ENCODE measurements around the gene CCNL1. TPM values are rescaled to one million over a fixed set of nuclear protein-coding genes. Genes with fewer than 3 reads are reported as not detected.
"Not testable (repeated sequence)": the region's sequence is repeated elsewhere in the genome, so short reads cannot be mapped to it uniquely, and the experiment has no call there.

CCNL1 gene
- total and polyA plus RNA-seq, 9 donors: 68.6 to 95.8 (median 75.2) TPM

DNA sequence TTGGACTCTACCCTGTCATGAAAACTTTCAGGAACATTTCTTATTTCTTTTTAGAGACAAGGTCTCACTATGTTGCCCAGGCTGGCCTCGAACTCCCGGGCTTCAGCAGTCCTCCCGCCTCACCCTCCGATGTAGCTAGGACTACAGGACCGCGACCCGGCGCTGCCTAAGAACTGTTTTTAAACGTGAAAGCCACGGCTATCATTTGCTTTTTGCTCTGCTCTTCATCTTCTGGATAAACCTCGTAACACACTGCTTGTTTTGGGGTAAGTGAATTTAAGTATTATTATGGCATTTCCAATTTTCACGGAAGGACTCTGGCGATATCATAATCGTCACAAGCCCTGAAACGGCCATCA lies 14.3 kb upstream of the CCNL1 start:
- Histone ChIP-seq H3K27me3 (ENCODE audit: control insufficient read depth, insufficient read depth, low read length) (no peaks in the 10 kb centered on the region), H3K9me3 (replicated peaks; ENCODE audit: control insufficient read depth, low read depth, low read length) (peaks cover 2% of the 10 kb centered on the region), H3K27ac (ENCODE audit: low read length) (peak overlapping the region; percentile 98), H3K4me3 (ENCODE audit: low read length) (peak overlapping the region; percentile 50), H3K4me1 (ENCODE audit: control insufficient read depth, insufficient read depth, low read length) (peaks cover 12% of the 10 kb centered on the region), H3K36me3 (ENCODE audit: control insufficient read depth, insufficient read depth, low read length) (no peaks in the 10 kb centered on the region)
- 0% methylated on average over 12 of the region's 15 CpGs for WGBS (ENCODE audit: insufficient coverage)
- DNase-seq: no peak

DNA sequence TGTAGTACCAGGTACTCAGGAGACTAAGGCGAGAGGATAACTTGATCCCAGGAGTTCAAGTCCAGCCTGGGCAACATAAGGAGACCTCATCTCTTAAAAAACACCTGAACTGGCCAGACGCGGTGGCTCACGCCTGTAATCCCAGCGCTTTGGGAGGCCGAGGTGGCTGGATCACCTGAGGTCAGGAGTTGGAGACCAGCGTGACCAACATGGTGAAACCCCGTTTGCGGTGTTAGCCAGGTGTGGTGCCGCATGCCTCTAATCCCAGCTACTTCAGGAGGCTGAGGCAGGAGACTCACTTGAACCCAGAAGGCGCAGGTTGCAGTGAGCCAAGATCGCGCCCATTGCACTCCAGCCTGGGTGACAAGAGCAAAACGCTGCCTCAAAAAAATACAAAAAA lies 13.4 kb upstream of the CCNL1 start:
- not testable (repeated sequence) for DNase-seq; H3K27me3 ChIP-seq (ENCODE audit: control insufficient read depth, insufficient read depth, low read length); H3K9me3 ChIP-seq (replicated peaks; ENCODE audit: control insufficient read depth, low read depth, low read length); H3K4me3 ChIP-seq (ENCODE audit: low read length); H3K36me3 ChIP-seq (ENCODE audit: control insufficient read depth, insufficient read depth, low read length)
- H3K4me1 ChIP-seq (ENCODE audit: control insufficient read depth, insufficient read depth, low read length): peaks cover 12% of the 10 kb centered on the region
- peak overlapping the region; percentile 98 for H3K27ac ChIP-seq (ENCODE audit: low read length)
- WGBS (ENCODE audit: insufficient coverage): 88% methylated on average over 9 of the region's 14 CpGs

DNA sequence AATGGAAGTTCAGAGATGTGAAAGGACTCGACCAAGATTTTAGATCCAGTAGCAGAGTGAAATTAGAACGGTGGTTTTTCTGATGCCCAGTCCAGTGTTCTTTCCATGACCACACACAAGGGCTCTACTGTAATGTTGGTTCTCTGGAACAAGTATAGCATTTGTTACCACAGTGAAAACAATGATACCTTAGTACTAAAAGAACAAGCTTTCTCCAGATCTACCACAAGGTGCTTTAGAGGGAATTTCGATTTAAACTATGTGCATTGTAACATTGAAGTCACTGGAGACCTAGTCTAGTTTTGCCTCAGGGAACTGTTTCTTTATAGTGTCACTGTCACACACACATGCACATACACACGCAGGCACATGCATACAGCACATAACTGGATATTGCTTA lies 12.8 kb upstream of the CCNL1 start:
- peaks cover 12% of the 10 kb centered on the region for H3K4me1 ChIP-seq (ENCODE audit: control insufficient read depth, insufficient read depth, low read length)
- WGBS (ENCODE audit: insufficient coverage): 100% methylated on average over 1 of the region's 4 CpGs

DNA sequence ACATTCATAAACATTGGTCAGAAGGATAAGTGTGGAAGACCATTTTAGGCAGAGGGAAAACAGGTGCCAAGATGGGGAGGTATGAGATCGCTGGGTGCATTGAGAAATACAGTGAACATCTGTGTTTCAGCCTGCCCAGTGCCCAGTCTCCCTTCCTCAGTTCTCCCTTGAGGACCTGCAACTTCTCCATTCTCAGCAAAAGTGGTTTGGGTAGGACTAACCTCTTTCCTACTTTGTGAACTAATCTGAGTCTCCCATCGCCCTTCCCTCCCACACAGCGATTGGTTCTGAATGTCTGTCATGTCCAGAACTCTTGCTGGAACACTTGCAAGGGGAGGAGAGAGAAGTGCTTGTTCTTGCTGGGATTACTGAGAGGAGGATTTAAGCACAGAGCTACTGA lies 10.9 kb upstream of the CCNL1 start:
- H3K9me3 ChIP-seq (replicated peaks; ENCODE audit: control insufficient read depth, low read depth, low read length): no peaks in the 10 kb centered on the region
- no peak overlapping the region for H3K4me3 ChIP-seq (ENCODE audit: low read length)
- 60% methylated on average over 1 of the region's 3 CpGs for WGBS (ENCODE audit: insufficient coverage)
- no peaks in the 10 kb centered on the region for H3K27me3 ChIP-seq (ENCODE audit: control insufficient read depth, insufficient read depth, low read length)
- H3K4me1 ChIP-seq (ENCODE audit: control insufficient read depth, insufficient read depth, low read length): peaks cover 9% of the 10 kb centered on the region
- H3K27ac ChIP-seq (ENCODE audit: low read length): no peak overlapping the region
- DNase-seq: no peak
- H3K36me3 ChIP-seq (ENCODE audit: control insufficient read depth, insufficient read depth, low read length): no peaks in the 10 kb centered on the region

More for the DNA sequence above, 12.8 kb upstream of the CCNL1 start:
- H3K36me3 ChIP-seq (ENCODE audit: control insufficient read depth, insufficient read depth, low read length): no peaks in the 10 kb centered on the region
- no peak for DNase-seq
- H3K9me3 ChIP-seq (replicated peaks; ENCODE audit: control insufficient read depth, low read depth, low read length): no peaks in the 10 kb centered on the region
- H3K27me3 ChIP-seq (ENCODE audit: control insufficient read depth, insufficient read depth, low read length): no peaks in the 10 kb centered on the region
- H3K4me3 ChIP-seq (ENCODE audit: low read length): no peak overlapping the region
- H3K27ac ChIP-seq (ENCODE audit: low read length): no peak overlapping the region

DNA sequence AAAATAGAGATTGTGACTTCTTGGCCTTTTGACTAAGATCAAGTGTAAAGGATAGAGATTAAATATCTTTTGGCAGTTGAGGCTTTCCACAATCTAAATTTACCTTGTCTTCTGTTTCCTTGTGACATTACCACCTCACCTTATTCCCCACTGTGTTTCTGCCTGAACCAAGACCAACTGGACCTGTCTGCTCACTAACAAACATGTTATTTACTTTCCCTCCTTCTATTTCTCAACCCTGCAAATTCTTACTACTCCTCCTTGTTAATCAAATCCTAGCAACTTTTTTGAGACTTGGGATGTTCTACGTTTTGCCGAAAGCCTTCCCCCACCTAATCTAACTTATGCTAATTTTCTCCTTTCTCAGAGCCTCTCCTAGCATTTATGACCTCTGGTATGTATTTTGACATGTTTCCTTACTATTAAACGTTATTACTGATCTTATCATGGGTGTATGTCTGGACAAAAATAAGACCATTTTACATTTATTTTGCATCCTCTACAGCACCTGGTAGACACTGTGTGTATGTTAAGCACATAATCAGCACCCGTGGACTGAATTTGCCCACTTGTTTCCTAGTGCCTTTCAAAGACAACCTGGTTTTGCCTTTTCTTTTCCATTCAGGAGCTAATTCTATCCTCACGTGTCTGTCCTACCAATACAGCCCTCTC lies 7.6 kb upstream of the CCNL1 start:
- Histone ChIP-seq H3K27ac (ENCODE audit: low read length) (no peak overlapping the region), H3K9me3 (replicated peaks; ENCODE audit: control insufficient read depth, low read depth, low read length) (no peaks in the 10 kb centered on the region), H3K36me3 (ENCODE audit: control insufficient read depth, insufficient read depth, low read length) (no peaks in the 10 kb centered on the region), H3K4me3 (ENCODE audit: low read length) (no peak overlapping the region), H3K27me3 (ENCODE audit: control insufficient read depth, insufficient read depth, low read length) (no peaks in the 10 kb centered on the region), H3K4me1 (ENCODE audit: control insufficient read depth, insufficient read depth, low read length) (no peaks in the 10 kb centered on the region)
- 82% methylated on average over 2 of the region's 5 CpGs for WGBS (ENCODE audit: insufficient coverage)
- DNase-seq: no peak

DNA sequence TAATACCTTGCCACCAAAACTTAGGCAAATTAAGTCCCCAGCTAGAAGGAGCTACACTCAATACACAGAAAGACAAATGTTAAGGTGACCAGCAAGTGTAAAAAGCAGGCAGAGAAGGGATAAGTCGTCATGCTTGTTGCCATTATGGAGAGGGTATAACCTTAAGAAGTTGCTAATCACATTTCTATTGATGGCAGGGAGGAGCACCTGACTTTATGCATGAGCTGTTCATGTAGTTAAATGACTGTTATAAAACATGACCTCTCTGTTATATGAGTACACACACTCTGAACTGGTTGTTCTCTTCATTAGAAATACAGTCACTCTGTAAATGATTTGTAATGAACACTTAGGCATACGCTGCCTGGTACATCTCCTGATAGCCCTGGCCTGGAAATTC lies 6.6 kb upstream of the CCNL1 start:
- H3K27me3 ChIP-seq (ENCODE audit: control insufficient read depth, insufficient read depth, low read length): no peaks in the 10 kb centered on the region
- no peaks in the 10 kb centered on the region for H3K4me1 ChIP-seq (ENCODE audit: control insufficient read depth, insufficient read depth, low read length)
- H3K36me3 ChIP-seq (ENCODE audit: control insufficient read depth, insufficient read depth, low read length): no peaks in the 10 kb centered on the region
- no CpG with 5 or more reads among the region's 2 CpGs for WGBS (ENCODE audit: insufficient coverage)
- H3K4me3 ChIP-seq (ENCODE audit: low read length): no peak overlapping the region
- DNase-seq: no peak
- no peaks in the 10 kb centered on the region for H3K9me3 ChIP-seq (replicated peaks; ENCODE audit: control insufficient read depth, low read depth, low read length)
- H3K27ac ChIP-seq (ENCODE audit: low read length): no peak overlapping the region

DNA sequence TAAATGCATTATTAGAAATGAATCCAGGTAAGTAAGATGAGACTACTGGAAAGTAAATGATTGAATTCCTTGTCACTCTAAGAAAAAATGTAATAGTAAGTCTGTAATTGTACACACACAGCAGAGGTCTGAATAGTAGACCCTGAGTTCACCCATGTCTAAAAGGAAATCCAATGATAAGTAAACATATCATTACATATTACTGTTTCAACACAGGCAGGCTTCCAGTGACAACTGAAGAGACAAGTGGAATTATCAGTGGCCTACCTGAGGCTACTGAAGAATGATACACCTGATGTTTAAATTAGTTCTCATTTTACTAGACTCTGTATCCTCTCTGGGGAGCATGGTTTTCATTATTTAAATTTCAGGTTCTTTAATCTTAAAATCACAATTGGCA lies 6.2 kb upstream of the CCNL1 start:
- no peaks in the 10 kb centered on the region for H3K27me3 ChIP-seq (ENCODE audit: control insufficient read depth, insufficient read depth, low read length)
- H3K27ac ChIP-seq (ENCODE audit: low read length): no peak overlapping the region
- no peak overlapping the region for H3K4me3 ChIP-seq (ENCODE audit: low read length)
- DNase-seq: no peak
- H3K4me1 ChIP-seq (ENCODE audit: control insufficient read depth, insufficient read depth, low read length): peaks cover under 1% of the 10 kb centered on the region
- no peaks in the 10 kb centered on the region for H3K9me3 ChIP-seq (replicated peaks; ENCODE audit: control insufficient read depth, low read depth, low read length)
- H3K36me3 ChIP-seq (ENCODE audit: control insufficient read depth, insufficient read depth, low read length): no peaks in the 10 kb centered on the region

DNA sequence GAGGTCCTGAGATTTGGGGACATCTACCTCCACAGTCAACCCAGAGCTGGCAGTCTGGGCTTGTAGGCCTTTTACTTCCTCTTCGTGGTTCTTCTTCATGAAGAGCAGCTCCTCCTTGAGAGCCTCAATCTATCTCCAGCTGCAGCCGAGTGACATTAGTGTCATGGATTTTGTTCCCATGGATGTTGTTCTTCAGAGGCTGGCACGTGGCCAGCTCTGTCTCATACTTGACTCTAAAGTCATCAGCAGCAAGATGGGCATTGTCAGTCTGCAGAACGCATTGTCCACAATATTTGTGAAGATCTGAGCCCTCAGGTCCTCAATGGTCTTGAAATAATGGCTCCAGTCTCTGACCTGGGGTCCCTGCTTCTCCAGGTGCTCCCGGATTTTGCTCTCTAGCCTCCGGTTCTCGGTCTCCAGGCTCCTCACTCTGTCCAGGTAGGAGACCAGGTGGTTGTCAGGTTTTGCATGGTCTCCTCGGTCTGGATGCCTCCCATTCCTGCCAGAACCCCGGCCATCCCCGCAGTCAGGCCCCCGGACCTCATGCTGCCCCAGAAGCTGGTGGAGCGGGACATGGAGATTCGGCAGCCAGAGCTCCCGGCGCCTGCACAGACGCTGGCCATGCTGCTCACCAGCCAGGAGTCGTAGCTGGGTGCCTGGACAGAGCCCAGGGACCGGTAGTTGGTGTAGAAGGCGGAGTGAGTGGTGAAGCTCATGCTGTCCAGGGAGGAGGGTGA lies 3.4 kb upstream of the CCNL1 start:
- 93% methylated on average over 16 of the region's 19 CpGs for WGBS (ENCODE audit: insufficient coverage)
- no peak overlapping the region for H3K27ac ChIP-seq (ENCODE audit: low read length)
- peaks cover 3% of the 10 kb centered on the region for H3K36me3 ChIP-seq (ENCODE audit: control insufficient read depth, insufficient read depth, low read length)
- no peak for DNase-seq
- H3K9me3 ChIP-seq (replicated peaks; ENCODE audit: control insufficient read depth, low read depth, low read length): no peaks in the 10 kb centered on the region
- H3K4me1 ChIP-seq (ENCODE audit: control insufficient read depth, insufficient read depth, low read length): peaks cover 8% of the 10 kb centered on the region
- H3K4me3 ChIP-seq (ENCODE audit: low read length): no peak overlapping the region
- H3K27me3 ChIP-seq (ENCODE audit: control insufficient read depth, insufficient read depth, low read length): no peaks in the 10 kb centered on the region

DNA sequence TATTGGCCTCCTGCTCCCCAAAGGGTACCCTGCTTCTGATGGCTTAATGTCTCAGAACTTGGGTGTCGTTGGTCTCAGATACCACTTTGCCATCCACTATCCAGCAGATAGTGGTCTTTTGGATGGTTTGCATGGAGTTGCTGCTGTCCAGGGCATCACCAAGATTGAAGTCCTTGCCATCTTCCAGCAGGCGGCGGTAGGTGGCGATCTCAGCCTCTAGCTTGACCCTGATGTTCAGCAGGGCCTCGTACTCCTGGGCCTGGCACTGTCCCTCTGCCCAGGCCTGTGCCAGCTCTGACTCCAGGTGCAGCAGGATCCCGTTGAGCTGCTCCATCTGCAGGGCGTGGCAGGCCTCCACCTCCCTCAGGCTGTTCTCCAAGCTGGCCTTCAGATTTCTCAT lies 2.7 kb upstream of the CCNL1 start:
- WGBS (ENCODE audit: insufficient coverage): 56% methylated on average over 6 of the region's 7 CpGs

DNA sequence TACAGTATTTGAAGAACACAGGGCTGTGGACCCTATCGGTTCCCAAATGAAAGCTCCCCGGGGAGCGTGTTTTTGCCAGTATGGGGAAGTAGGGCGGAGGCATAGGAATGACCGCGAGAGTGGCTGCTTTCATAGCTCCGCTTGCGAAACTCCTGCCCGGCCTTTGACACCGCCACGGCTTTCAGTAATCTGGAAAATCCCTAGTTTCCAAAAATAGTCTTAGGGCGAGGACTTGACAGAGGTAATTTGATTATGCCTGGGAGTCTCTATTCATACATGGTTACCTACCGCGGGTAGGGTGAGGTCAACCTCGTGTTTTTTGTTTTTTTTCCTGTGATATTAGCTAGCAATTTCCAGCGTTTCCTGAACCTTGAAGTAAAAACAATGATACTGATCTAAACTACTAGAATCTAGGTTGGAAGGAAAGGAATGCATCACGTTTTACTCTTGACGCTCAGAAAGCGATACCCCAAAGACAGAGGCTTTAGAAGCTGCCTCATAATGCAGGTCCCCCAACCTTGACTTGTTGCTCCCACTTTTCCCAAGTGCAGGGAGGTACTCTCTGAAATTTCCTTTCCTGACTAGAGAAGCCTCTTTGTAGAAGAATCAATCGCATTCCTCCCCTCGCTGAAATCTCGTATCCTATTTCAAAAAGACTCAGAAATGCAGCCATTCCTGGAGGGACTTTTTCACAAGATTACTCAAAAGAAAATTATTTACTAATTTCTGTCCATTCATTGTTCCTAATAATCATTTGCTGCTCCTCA lies 894 bp upstream of the CCNL1 start:
- no peaks in the 10 kb centered on the region for H3K9me3 ChIP-seq (replicated peaks; ENCODE audit: control insufficient read depth, low read depth, low read length)
- peaks cover 10% of the 10 kb centered on the region for H3K4me1 ChIP-seq (ENCODE audit: control insufficient read depth, insufficient read depth, low read length)
- peak; percentile 91 for DNase-seq
- 0% methylated on average over 4 of the region's 22 CpGs for WGBS (ENCODE audit: insufficient coverage)
- peak overlapping the region; percentile 99 for H3K4me3 ChIP-seq (ENCODE audit: low read length)
- H3K27me3 ChIP-seq (ENCODE audit: control insufficient read depth, insufficient read depth, low read length): no peaks in the 10 kb centered on the region
- H3K27ac ChIP-seq (ENCODE audit: low read length): peak overlapping the region; percentile 100
- H3K36me3 ChIP-seq (ENCODE audit: control insufficient read depth, insufficient read depth, low read length): peaks cover 13% of the 10 kb centered on the region

More for the DNA sequence above, 2.7 kb upstream of the CCNL1 start:
- H3K27ac ChIP-seq (ENCODE audit: low read length); H3K4me1 ChIP-seq (ENCODE audit: control insufficient read depth, insufficient read depth, low read length); H3K4me3 ChIP-seq (ENCODE audit: low read length); DNase-seq; H3K36me3 ChIP-seq (ENCODE audit: control insufficient read depth, insufficient read depth, low read length); H3K9me3 ChIP-seq (replicated peaks; ENCODE audit: control insufficient read depth, low read depth, low read length); H3K27me3 ChIP-seq (ENCODE audit: control insufficient read depth, insufficient read depth, low read length): not testable (repeated sequence)

Data from muscle of leg (tissue), 11 donors.